GM12878 (cell line): ENCODE measurements around the gene NDUFB11. TPM values are rescaled to one million over a fixed set of nuclear protein-coding genes. Genes with fewer than 3 reads are reported as not detected.
A peak's percentile ranks its signal among the peaks of the same experiment; 100 is the strongest.

Experiments used
- ATAC-seq: fragments of 200-7000 bp; cut with Tn5 transposase; 3 replicates; pipeline ENCODE4 v1.9.1; 2020; ENCODE audit warnings: mild to moderate bottlenecking, moderate library complexity
- BruUV-seq: library from RNA; stranded (reverse); fragments of 400-500 nt; replicated peaks from 2 replicates; lab custom pipeline; 2021; lab: Mats Ljungman, UMichigan
- CTCF ChIA-PET: fragments of 300-600 bp; sonication (Branson Sonifier 250); formaldehyde crosslinking; extraction: SDS; loops from one replicate; lab custom pipeline; 2021; ENCODE audit warnings: inconsistent platforms; lab: Yijun Ruan, JAX
- POLR2A ChIA-PET: fragments of 350-600 bp; formaldehyde crosslinking; extraction: SDS; loops from one replicate; lab custom pipeline; 2021; ENCODE audit warnings: inconsistent platforms; lab: Charles Lee
- RAD21 ChIA-PET: fragments of 300-600 bp; sonication (Branson Sonifier 250); formaldehyde crosslinking; loops from one replicate; lab custom pipeline; 2023; ENCODE audit warnings: antibody characterized with exemption; ENCODE audit not compliant: unreplicated experiment; lab: Charles Lee
- SMC1A ChIA-PET: fragments of 300-600 bp; sonication (Branson Sonifier 250); formaldehyde crosslinking; loops from one replicate; lab custom pipeline; 2023; ENCODE audit not compliant: unreplicated experiment, uncharacterized antibody; lab: Charles Lee
- DNase-seq: peaks from one replicate; pipeline ENCODE4 v3.0.0-alpha.2; 2011; ENCODE audit warnings: low read depth, low spot score
- FAIRE-seq: peaks from 3 replicates; lab custom pipeline; 2011; peaks lifted over from hg19 to GRCh38; lab: Jason Lieb, UNC
- H2AFZ ChIP-seq: 2 replicates; pipeline ENCODE4 v1.6.0; 2011; ENCODE audit warnings: low read depth, low read length, control low read depth; ENCODE audit not compliant: control insufficient read depth
- H3K27ac ChIP-seq: 2 replicates; pipeline ENCODE4 v1.5.1; 2011; ENCODE audit warnings: control low read depth; ENCODE audit not compliant: control insufficient read depth, insufficient read depth
- H3K27me3 ChIP-seq, 2 experiments: replicated peaks in 1 of 2; 2 replicates each; pipeline versions ENCODE4 v1.6.0 to v1.6.1; 2011; ENCODE audit warnings: low read length in 1 of 2; ENCODE audit not compliant: control insufficient read depth in 2 of 2, insufficient read depth in 2 of 2
- H3K36me3 ChIP-seq, 2 experiments: 2 replicates each; pipeline ENCODE4 v1.5.1; 2011; ENCODE audit warnings: low read length in 1 of 2; ENCODE audit not compliant: control insufficient read depth in 2 of 2, insufficient read depth in 2 of 2
- H3K4me1 ChIP-seq: 2 replicates; pipeline ENCODE4 v1.6.1; 2011; ENCODE audit warnings: mild to moderate bottlenecking, low read length, moderate library complexity, mixed read lengths; ENCODE audit not compliant: control insufficient read depth, insufficient read depth
- H3K4me2 ChIP-seq: 2 replicates; pipeline ENCODE4 v1.6.0; 2011; ENCODE audit warnings: control low read depth; ENCODE audit not compliant: control insufficient read depth, insufficient read depth
- H3K4me3 ChIP-seq: fragments of 200-600 bp; sonication (generic); 2 replicates; pipeline ENCODE4 v1.5.1; 2016
- H3K79me2 ChIP-seq: 2 replicates; pipeline ENCODE4 v1.6.0; 2011; ENCODE audit warnings: low read length; ENCODE audit not compliant: control insufficient read depth, insufficient read depth
- H3K9ac ChIP-seq: 2 replicates; pipeline ENCODE4 v1.8.0; 2011; ENCODE audit warnings: low read length, control low read depth, mixed read lengths; ENCODE audit not compliant: control insufficient read depth, insufficient read depth
- H3K9me3 ChIP-seq: replicated peaks from 3 replicates; pipeline ENCODE4 v1.5.1; 2011; ENCODE audit warnings: mild to moderate bottlenecking, low read length; ENCODE audit not compliant: control insufficient read depth, insufficient read depth
- H4K20me1 ChIP-seq: 2 replicates; pipeline ENCODE4 v1.6.0; 2011; ENCODE audit not compliant: control insufficient read depth, insufficient read depth
- BCL11A ChIP-seq: IDR thresholded peaks from 2 replicates; pipeline ENCODE4 v1.6.1; 2011; ENCODE audit warnings: low read depth, low read length
- CEBPB ChIP-seq, 2 experiments: fragments of 150-350 bp in 1 of 2; IDR thresholded peaks; 2 replicates each; pipeline ENCODE4 v1.6.1; 2012 to 2014; ENCODE audit warnings: low read depth in 2 of 2, low read length in 2 of 2, borderline replicate concordance in 1 of 2, inconsistent platforms in 1 of 2
- CHD2 ChIP-seq: IDR thresholded peaks from 2 replicates; pipeline ENCODE4 v1.6.1; 2011; ENCODE audit warnings: low read depth, low read length, improper control_type of control experiment, borderline replicate concordance
- DPF2 ChIP-seq: fragments of 450-650 bp; IDR thresholded peaks from 2 replicates; pipeline ENCODE4 v1.6.1; 2017; ENCODE audit warnings: mild to moderate bottlenecking
- ETV6 ChIP-seq, 2 experiments: fragments of 450-650 bp in 1 of 2; IDR thresholded peaks in 1 of 2; conservative IDR thresholded peaks in 1 of 2; 2 replicates each; pipeline ENCODE4 v1.6.1; 2014; ENCODE audit warnings: antibody characterized with exemption in 1 of 2, borderline replicate concordance in 1 of 2, low read depth in 1 of 2, mild to moderate bottlenecking in 1 of 2, moderate library complexity in 1 of 2
- NFYB ChIP-seq: IDR thresholded peaks from 2 replicates; pipeline ENCODE4 v1.6.1; 2011; ENCODE audit warnings: low read depth, mild to moderate bottlenecking, low read length, improper control_type of control experiment, moderate library complexity; ENCODE audit not compliant: insufficient read depth
- NR2C2 ChIP-seq: IDR thresholded peaks from 2 replicates; pipeline ENCODE4 v1.6.1; 2011; ENCODE audit warnings: borderline replicate concordance, low read depth; ENCODE audit not compliant: control insufficient read depth, insufficient read length
- PML ChIP-seq: IDR thresholded peaks from 2 replicates; pipeline ENCODE4 v1.6.1; 2012; ENCODE audit warnings: low read length, inconsistent platforms
- SIN3A ChIP-seq: IDR thresholded peaks from 2 replicates; pipeline ENCODE4 v1.6.1; 2012; ENCODE audit warnings: low read depth, low read length, improper control_type of control experiment
- SPI1 ChIP-seq: IDR thresholded peaks from 2 replicates; pipeline ENCODE4 v1.6.1; 2011; ENCODE audit warnings: low read depth, mild to moderate bottlenecking, low read length, moderate library complexity, borderline replicate concordance; ENCODE audit not compliant: insufficient read depth
- TBL1XR1 ChIP-seq: IDR thresholded peaks from 2 replicates; pipeline ENCODE4 v1.6.1; 2012; ENCODE audit warnings: low read depth, low read length, improper control_type of control experiment
- ZNF622 ChIP-seq: fragments of 450-650 bp; IDR thresholded peaks from 2 replicates; pipeline ENCODE4 v1.6.1; 2017; ENCODE audit warnings: mild to moderate bottlenecking, inconsistent platforms
- WGBS: methylation state at CpG from one replicate; pipeline ENCODE4 v1.1.6; 2016; ENCODE audit warnings: low lambda C conversion rate; ENCODE audit not compliant: insufficient replicate concordance, insufficient coverage; ENCODE audit errors: missing lambda C conversion rate; 5-methylcytosine and 5-hydroxymethylcytosine counted together
- in situ Hi-C: fragments of 300-500 bp; cut with MboI; formaldehyde crosslinking; loops from 9 replicates; pipeline ENCODE4 v1.14.3; 2018; ENCODE audit warnings: mixed read lengths
- intact Hi-C: fragments of 100-400 bp; cut with micrococcal nuclease; formaldehyde crosslinking; loops from one replicate; pipeline ENCODE4 v1.14.2; 2022; ENCODE audit not compliant: unreplicated experiment
- polyA plus RNA-seq, 11 experiments: library from polyadenylated mRNA; depleted of rRNA in 4 of 11; unstranded in 6 of 11; stranded (reverse) in 5 of 11; fragments of >200 nt; fragmentation: Nextera tagmentation in 4 of 11; fragmentation: Illumina TruSeq in 1 of 11; extraction: Ambion mirVana in 4 of 11; extraction: Trizol in 1 of 11; gene quantifications; 1 replicate in 1 of 11; 2 replicates in 10 of 11; pipeline versions ENCODE4 v1.2.1 to v1.2.3, GENCODE V29; 2011 to 2016; ENCODE audit warnings: inconsistent platforms in 2 of 11, missing spikeins in 2 of 11, low read depth in 1 of 11
- total RNA-seq, 4 experiments: library from RNA; depleted of rRNA in 3 of 4; stranded (reverse); fragments of >200 nt in 3 of 4; fragmentation: Illumina TruSeq in 1 of 4; extraction: Trizol in 1 of 4; gene quantifications; 2 replicates each; pipeline versions ENCODE4 v1.2.1 to v1.2.3, GENCODE V29; 2013 to 2021
- TF ChIP-seq, protein P1 (sequence below): fragments of 150-350 bp; IDR thresholded peaks from 2 replicates; pipeline ENCODE4 v1.6.1; 2014; ENCODE audit warnings: mild to moderate bottlenecking, low read depth, low read length
- TF ChIP-seq, protein P2 (sequence below): IDR thresholded peaks from 2 replicates; pipeline ENCODE4 v1.6.1; 2012; ENCODE audit warnings: low read depth, low read length, improper control_type of control experiment
- TF ChIP-seq, protein P3 (sequence below): fragments of 450-650 bp; IDR thresholded peaks from 2 replicates; pipeline ENCODE4 v1.6.1; 2017; ENCODE audit warnings: borderline replicate concordance
- TF ChIP-seq, protein P4 (sequence below): fragments of 450-650 bp; IDR thresholded peaks from 2 replicates; pipeline ENCODE4 v1.6.1; 2017; ENCODE audit warnings: mild to moderate bottlenecking, low read depth, inconsistent platforms; ENCODE audit not compliant: poor library complexity, severe bottlenecking

The NDUFB11 gene
- total and polyA plus RNA-seq, 10 of the 15 experiments (the other 5 are each of a cell fraction or from before 2014, with no cell fraction given) = 16.1 to 202 (median 83.3) TPM

DNA sequence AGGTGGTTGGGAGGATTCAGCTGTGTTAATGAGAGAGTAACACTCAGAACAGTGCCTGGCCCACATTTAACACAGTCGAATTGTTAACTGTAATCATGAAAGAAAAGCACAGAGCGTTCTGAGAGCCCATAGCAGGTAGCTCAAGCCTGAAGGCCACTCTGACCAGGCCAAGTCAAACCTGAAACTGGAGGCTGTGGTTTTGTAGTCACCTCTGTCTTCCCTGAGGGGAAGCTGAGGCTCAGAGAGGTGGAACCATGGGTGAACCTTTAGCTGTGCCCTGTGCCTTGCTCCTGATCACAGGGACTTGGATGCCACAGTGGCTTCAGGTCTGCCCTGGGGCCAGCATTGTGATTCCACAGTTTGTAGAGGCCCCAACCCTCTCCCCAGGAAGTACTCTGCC lies 32.6 kb upstream of the NDUFB11 start:
- in situ Hi-C loops (no loop called here), intact Hi-C loops (no loop called here)
- FAIRE-seq (no peak), DNase-seq (no peak), ATAC-seq (peak; percentile 54; the same call in 2 of the 3 replicates)
- no peak overlapping the region for H2AFZ ChIP-seq
- CTCF ChIA-PET = no interaction called here
- H3K27ac ChIP-seq = no peak overlapping the region
- H3K9me3 ChIP-seq = no peaks in the 10 kb centered on the region
- H3K4me2 ChIP-seq = no peak overlapping the region
- no TSS peak for BruUV-seq
- H4K20me1 ChIP-seq = no peaks in the 10 kb centered on the region
- H3K9ac ChIP-seq = no peak overlapping the region
- no peaks in the 10 kb centered on the region for H3K4me1 ChIP-seq
- 8% methylated on average over 2 of the region's 2 CpGs for WGBS
- H3K79me2 ChIP-seq = no peaks in the 10 kb centered on the region
- H3K36me3 ChIP-seq = peaks cover 0 to 16% of the 10 kb centered on the region in 2 experiments; a peak in 3 of 4 replicates
- SMC1A ChIA-PET = no interaction called here
- no peak overlapping the region for H3K4me3 ChIP-seq
- POLR2A ChIA-PET = no interaction called here
- RAD21 ChIA-PET = no interaction called here
- TF ChIP-seq PML = no peak
- TF ChIP-seq SIN3A = no peak
- TF ChIP-seq DPF2 = no peak
- TF ChIP-seq SPI1 = no peak
- TF ChIP-seq CHD2 = no peak
- TF ChIP-seq NR2C2 = no peak
- no peak for TF ChIP-seq NFYB
- TF ChIP-seq, protein P1, sequence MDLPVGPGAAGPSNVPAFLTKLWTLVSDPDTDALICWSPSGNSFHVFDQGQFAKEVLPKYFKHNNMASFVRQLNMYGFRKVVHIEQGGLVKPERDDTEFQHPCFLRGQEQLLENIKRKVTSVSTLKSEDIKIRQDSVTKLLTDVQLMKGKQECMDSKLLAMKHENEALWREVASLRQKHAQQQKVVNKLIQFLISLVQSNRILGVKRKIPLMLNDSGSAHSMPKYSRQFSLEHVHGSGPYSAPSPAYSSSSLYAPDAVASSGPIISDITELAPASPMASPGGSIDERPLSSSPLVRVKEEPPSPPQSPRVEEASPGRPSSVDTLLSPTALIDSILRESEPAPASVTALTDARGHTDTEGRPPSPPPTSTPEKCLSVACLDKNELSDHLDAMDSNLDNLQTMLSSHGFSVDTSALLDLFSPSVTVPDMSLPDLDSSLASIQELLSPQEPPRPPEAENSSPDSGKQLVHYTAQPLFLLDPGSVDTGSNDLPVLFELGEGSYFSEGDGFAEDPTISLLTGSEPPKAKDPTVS = no peak
- TF ChIP-seq ETV6 (conservative IDR thresholded peaks at IDR 0.05 in 1 of 2, IDR thresholded peaks at IDR 0.05 in 1 of 2; ENCODE audit: borderline replicate concordance in 1 of 2, low read depth in 1 of 2) = no peak
- no peak for TF ChIP-seq BCL11A
- TF ChIP-seq TBL1XR1 = no peak
- TF ChIP-seq, protein P2, sequence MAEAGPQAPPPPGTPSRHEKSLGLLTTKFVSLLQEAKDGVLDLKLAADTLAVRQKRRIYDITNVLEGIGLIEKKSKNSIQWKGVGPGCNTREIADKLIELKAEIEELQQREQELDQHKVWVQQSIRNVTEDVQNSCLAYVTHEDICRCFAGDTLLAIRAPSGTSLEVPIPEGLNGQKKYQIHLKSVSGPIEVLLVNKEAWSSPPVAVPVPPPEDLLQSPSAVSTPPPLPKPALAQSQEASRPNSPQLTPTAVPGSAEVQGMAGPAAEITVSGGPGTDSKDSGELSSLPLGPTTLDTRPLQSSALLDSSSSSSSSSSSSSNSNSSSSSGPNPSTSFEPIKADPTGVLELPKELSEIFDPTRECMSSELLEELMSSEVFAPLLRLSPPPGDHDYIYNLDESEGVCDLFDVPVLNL = no peak
- TF ChIP-seq, protein P3, sequence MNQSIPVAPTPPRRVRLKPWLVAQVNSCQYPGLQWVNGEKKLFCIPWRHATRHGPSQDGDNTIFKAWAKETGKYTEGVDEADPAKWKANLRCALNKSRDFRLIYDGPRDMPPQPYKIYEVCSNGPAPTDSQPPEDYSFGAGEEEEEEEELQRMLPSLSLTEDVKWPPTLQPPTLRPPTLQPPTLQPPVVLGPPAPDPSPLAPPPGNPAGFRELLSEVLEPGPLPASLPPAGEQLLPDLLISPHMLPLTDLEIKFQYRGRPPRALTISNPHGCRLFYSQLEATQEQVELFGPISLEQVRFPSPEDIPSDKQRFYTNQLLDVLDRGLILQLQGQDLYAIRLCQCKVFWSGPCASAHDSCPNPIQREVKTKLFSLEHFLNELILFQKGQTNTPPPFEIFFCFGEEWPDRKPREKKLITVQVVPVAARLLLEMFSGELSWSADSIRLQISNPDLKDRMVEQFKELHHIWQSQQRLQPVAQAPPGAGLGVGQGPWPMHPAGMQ = no peak
- no peak for TF ChIP-seq CEBPB (IDR thresholded peaks at IDR 0.05; ENCODE audit: borderline replicate concordance in 1 of 2, low read depth in 2 of 2, low read length in 2 of 2)
- TF ChIP-seq, protein P4, sequence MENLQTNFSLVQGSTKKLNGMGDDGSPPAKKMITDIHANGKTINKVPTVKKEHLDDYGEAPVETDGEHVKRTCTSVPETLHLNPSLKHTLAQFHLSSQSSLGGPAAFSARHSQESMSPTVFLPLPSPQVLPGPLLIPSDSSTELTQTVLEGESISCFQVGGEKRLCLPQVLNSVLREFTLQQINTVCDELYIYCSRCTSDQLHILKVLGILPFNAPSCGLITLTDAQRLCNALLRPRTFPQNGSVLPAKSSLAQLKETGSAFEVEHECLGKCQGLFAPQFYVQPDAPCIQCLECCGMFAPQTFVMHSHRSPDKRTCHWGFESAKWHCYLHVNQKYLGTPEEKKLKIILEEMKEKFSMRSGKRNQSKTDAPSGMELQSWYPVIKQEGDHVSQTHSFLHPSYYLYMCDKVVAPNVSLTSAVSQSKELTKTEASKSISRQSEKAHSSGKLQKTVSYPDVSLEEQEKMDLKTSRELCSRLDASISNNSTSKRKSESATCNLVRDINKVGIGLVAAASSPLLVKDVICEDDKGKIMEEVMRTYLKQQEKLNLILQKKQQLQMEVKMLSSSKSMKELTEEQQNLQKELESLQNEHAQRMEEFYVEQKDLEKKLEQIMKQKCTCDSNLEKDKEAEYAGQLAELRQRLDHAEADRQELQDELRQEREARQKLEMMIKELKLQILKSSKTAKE = no peak
- no peak for TF ChIP-seq ZNF622
- no peaks in the 10 kb centered on the region for H3K27me3 ChIP-seq
